Right kidney (tissue), 1 donor: ENCODE measurements around the gene ASMTL.
"Not testable (repeated sequence)": the region's sequence is repeated elsewhere in the genome, so short reads cannot be mapped to it uniquely, and the experiment has no call there.

Source experiments
- DNase-seq: peaks from one replicate; pipeline ENCODE4 v3.0.0-alpha.2; 2016

ASMTL gene

DNA sequence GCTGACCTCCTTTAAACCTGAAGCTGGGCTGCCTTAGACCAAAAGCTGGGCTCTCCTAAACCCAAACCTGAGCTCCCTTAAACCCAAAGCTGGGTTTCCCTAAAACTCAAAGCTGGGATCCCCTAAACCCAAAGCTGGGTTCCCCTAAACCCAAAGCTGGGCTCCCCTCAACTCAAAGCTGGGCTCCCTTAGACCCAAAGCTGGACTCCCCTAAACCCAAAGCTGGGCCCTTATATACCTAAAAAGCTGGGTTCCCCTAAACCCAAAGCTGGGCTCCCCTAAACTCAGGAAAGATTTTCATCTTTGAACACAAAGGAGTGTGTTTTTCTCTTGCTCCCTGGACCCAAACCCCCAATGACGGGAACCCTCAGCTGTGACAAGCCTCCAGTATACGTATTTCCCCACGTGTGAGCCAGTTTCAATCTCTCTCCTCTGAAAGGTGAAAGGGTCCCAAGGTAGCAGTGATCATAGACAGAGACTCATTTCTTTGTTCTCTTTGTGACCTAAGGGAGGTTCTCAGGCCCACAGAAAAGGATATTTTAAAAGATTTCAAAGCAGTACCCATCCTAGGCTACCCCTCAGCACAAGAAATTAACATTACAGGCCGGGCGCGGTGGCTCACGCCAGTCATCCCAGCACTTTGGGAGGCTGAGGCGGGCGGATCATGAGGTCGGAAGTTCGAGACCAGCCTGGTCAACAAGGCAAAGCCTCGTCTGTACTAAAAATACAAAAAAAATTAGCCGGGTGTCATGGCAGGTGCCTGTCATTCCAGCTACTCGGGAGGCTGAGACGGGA, 31.3 kb upstream of the ASMTL start:
- DNase-seq, result no peak

DNA sequence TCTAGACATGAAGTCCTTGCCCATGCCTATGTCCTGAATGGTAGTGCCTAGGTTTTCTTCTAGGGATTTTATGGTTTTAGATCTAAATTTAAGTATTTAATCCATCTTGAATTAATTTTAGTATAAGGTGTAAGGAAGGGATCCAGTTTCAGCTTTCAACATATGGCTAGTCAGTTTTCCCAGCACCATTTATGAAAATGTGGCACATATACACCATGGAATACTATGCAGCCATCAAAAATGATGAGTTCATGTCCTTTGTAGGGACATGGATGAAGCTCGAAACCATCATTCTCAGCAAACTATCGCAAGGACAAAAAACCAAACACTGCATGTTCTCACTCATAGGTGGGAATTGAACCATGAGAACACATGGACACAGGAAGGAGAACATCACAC, 29.8 kb upstream of the ASMTL start:
- DNase-seq, result not testable (repeated sequence)

DNA sequence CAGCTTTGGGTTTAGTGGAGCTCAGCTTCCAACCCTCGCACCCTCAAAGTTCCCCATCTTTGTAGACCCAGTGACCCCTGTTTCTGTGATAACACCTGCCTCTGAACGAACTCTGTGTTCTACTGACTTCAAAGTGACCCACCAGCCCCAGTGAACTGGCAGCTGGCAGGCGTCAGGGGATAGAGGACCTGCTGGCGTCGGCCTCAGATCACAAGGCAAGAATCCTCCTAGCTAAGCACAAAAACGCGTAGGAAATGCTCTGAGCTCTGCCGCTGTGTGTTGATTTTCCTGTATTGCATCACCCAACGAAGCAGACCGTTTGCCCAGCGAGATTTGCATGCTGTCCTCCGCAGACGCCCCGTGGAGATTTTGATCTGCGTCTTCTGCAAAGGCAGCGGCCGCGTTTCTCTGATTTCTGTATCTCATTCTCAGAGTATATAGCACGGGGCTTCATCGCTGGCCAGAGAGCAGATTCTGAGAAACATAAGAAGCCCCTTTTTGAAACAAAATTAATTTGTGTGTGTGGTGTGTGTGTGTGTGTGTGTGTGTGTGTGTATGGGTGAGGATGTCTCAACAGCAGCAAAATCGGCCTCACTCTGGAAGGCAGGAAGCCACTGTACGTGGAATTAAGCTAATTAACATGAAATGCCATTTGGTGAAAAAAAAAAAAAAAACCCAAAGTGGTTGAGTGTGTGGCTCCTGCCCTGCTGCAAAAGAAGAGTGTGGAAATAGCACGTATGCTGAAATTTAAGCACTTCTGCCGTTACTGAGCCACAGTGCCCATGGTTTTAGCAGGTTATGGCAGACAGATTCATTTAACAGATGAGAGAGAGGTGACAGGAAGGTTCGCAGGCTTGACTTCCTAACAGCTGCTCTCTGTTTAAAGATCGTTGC, 29.2 kb upstream of the ASMTL start:
- DNase-seq, result peak; percentile 45

DNA sequence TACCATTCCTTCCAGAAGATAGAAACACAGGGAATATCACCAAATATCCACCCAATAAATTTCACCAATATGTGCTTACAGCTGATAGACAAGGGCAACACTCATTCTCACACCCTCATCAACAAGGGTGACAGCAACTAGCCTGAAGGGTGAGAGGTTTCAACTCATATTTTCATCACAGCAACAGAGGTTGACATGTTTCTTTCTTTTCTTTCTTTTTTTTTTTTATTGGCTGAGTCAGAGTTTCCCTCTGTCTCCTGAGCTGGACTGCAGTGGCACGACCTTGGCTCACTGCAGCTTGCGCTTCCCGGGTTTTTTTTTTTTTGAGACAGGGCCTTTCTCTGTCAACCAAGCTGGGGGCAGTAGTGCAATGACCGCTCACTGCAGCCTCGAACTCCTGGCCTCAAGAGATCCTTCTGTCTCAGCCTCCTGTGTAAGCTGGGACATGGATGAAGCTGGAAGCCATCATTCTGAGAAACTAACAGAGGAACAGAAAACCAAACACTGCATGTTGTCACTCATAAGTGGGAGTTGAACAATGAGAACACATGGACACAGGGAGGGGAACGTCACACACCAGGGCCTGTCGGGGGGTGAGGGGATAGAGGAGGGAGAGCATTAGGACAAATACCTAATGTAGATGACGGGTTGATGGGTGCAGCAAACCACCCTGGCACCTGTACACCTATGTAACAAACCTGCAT, 27.5 kb upstream of the ASMTL start:
- no peak for DNase-seq

DNA sequence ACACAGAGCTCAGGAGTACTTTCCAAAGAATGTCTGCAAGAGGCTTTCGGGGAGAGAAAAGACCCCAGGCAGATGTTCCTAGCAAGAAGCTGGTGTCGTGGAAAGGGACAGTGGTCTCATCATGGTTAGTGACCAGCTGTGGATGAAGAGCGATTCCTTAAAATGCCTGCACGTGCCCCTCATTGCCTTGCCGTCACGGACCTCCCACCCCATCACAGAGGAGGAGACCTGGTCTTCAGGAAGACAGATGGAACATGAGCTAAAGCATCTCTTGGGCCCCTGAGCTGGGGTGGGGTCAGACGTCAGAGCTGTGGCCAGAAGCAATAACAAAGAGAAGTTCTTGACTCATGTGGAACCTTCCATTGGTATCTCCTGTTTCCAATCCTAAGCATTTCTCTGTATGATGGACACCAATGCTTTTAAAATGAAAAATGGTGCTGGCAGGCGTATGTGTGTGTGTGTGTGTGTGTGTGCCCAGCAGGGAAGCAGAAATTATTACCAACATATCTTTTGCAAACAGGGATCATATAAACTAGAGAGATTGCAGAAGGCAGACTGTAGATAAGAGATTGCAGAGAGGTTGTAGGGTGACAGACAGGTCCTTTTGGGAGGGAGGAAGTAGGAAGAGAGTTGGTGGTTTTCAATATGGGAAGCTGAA, 25.2 kb upstream of the ASMTL start:
- no peak for DNase-seq

DNA sequence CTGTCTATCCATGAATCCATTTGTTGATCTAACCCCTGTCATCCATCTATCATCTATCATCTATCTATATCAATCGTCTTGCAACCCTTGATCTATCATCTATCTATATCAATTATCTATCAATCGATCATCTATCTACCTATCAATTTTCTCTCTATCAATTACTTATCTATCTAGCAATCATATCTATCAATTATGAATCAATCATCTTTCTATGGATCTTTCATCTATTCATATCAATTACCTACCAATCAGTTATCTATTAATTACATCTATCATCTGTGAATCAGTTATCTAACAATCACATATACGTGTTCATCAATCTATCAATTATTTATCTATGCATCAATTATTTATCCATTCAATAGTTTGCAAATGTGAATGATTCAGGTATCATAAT, 24.5 kb upstream of the ASMTL start:
- DNase-seq, result no peak

DNA sequence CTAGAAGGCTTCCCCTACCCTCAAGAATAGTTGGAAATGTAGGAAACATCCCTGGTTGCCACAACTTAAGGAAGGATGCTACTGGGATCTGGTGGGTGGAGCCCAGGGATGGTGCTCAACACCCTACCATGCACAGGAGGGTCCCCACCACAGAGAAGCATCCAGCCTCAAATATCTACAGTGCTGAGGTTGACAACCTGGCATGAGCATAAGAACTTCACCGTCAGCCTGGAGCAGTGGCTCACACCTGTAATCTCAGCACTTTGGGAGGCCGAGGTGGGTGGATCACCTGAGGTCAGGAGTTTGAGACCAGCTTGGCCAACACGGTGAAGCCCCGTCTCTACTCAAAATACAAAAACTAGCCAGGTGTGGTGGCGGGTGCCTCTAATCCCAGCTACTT, 24.0 kb upstream of the ASMTL start:
- no peak for DNase-seq

DNA sequence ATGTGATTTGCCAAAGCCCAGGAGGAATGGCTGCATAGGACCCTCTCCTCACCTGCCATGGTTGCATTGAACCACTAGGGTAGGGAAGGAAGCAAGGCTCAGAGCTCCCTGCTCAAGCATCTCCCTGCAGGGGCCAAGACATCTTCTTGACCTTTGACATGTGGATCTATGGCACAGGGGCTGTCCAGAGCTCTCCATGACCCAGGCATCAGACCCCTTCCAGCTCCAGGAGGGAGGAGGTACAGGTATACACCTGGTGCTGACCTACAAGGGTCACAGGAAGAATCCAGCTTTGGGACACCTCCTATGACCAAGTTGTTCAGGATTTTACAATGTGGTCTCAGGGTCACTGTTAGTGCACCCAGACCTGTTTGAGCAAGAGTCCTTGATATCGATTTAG, 23.2 kb upstream of the ASMTL start:
- no peak for DNase-seq

DNA sequence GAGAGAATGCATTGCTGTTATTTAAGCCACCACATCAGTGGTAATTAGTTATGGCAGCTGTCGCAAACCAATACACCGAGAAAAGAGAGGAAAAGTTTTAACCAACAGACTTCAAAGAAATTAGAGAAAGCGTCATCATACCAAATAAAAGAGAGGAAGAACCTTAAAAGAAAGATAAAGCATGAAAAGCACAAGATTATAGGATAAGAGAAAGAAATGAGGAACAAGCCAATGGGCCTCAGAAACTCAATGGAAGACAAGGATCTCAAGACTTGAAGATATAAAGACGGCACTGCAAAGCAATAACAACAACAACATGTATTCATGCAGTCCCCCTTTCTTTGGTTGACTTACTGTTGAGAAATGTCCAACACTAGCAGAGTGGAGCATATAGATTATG, 22.8 kb upstream of the ASMTL start:
- no peak for DNase-seq

DNA sequence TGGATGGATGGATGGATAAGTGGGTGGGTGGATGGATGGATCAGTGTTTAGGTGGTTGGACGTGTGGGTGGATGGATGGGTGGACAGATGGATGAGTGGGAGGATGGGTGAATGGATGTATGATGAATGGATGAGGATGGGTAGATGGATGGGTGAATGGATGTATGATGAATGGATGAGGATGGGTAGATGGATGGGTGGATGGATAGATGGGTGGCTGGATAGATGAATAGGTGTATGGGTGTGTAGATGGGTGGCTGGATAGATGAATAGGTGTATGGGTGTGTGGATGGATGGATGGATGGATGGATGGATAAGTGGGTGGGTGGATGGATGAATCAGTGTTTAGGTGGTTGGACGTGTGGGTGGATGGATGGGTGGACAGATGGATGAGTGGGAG, 21.9 kb upstream of the ASMTL start:
- DNase-seq, result not testable (repeated sequence)

DNA sequence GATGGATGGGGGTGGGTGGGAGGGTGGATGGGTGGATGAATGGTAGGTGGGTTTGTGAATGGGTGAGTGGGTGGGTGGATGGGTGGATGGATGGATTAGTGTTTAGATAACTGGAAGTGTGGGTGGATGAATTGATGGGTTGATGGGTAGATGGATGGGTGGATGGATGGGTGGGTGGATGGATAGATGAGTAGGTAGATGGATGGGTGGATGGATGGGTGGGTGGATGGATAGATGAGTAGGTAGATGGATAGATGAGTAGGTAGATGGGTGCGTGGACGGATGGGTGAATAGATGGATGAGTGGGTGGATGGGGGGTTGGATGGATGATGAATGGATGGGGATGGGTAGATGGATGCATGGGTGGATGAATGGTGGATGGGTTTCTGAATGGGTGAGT, 20.3 kb upstream of the ASMTL start:
- no peak for DNase-seq

DNA sequence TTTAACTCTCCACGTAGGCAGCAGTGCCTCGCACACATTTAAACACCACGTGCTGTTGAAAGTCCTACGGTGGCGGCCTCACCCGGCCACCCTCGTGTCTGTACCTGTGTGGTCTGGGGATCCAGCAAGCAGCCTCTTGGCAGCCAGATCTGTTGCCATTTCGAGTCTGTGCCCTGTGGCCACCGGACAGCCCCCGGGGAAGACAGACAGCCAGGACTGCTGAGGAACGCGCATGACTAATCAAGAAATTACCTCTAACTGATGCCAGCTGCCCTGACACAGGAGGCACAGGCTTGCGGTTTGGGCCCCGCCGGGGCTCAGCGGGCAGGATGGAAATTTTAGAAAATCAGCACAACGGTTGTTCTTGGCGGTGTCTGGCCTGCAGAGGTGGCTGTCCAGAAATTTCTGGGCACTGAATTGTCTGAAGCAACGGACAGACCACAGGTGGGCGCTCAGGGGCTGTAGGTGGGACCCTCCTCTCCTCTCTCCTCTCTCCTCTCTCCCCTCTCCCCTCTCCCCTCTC, 15.6 kb upstream of the ASMTL start:
- no peak for DNase-seq

DNA sequence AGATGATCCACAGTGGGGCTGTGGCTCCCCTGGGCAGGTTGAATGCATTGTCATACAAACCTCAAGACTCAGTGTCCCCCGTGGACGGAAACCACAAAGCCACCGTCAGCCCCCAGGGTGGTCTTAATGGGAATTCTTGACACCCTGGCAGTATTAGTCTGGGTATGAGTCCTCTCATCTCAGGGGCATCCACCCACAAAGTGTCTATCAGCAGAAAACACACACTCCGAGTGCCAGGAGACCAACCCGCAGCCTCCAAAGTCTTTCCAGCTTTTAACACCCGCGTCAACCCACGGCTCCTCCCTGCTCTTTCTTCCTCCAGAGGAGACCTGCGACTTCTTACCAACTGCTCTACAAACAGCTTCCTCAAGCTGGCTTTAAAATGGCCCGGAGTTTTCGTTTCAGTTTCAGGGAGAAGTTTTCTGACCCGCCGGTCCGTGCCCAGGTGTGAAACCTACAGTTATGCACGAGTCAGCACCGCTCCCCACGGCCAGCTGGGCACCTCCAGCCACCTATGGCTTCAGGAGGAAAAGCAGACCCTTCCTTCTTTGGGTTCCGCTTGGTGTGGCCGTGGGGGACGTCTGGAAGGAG, 14.4 kb upstream of the ASMTL start:
- no peak for DNase-seq

DNA sequence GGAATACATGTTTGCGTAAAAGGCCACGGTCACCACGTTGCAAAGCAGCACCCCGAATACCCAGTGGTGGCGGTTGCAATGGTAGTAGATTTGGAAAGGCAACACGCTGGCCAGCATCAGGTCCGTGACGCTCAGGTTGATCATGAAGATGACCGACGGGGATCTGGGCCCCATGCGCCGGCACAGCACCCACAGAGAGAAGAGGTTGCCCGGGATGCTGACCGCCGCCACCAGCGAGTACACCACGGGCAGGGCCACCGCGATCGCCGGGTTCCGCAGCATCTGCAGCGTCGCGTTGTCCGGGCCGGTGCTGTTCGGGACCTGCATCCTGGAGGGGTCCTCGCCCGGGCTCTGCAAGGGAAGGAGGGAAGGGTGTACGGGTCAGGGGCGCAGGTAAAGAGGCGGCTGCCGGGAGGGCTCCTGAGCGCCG, 13.5 kb upstream of the ASMTL start:
- DNase-seq, result no peak

DNA sequence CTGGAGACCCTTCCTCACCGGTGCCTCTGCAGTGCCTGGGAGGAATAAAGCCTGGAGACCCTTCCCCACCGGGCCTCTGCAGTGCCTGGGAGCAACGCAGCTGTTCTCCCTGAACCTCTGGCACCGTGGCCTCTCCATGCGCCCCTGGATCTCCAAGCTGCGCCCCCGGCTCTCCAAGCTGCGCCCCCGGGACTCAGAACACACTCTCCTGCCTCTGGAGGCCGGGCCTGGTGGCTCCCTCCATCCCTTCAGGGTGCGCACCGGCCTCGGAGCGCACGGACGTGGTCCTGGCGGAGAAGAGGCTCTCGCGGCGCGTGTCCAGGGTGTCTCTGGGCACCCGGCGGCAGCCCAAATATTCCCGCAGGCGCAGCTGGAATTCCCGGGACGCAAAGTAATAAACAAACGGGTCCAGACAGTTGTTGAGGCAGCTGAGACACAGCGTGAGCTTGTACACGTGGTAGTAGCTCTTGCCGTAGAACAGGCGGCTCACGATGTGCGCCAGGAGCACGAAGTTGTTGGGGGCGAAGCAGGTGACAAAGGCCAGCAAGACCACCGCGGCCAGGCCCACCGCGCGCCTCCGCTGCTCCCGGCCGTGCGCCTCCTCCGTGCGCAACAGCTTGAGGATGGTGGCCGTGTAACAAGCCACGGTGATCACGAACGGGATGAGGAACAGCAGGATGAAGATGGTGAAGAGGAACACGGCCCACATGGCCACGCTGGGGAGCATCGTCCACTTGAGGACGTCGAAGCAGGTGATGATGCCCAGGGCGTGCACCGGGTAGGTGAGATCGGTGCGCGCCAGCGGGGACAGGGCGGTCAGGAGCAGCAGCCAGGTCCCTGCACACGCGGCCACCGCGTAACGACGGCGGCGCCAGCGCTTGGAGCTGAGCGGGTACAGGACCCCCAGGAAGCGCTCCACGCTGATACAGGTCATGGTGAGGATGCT, 12.8 kb upstream of the ASMTL start:
- peak; percentile 21 for DNase-seq

DNA sequence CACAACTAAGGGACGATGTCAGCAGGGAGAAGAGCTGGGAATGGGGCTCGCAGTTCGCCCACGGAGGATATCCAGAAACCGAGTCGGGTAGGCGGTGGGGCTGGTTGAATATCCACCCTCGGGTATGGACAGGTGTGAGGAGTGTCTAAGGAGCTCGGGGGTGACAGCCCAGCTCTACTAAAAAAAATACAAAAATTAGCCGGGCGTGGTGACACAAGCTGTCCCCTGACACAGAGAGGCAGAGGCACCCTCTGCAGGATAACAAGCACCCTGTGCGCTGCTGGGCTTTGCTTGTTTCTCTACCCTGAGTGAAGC, 12.2 kb upstream of the ASMTL start:
- DNase-seq, result no peak

DNA sequence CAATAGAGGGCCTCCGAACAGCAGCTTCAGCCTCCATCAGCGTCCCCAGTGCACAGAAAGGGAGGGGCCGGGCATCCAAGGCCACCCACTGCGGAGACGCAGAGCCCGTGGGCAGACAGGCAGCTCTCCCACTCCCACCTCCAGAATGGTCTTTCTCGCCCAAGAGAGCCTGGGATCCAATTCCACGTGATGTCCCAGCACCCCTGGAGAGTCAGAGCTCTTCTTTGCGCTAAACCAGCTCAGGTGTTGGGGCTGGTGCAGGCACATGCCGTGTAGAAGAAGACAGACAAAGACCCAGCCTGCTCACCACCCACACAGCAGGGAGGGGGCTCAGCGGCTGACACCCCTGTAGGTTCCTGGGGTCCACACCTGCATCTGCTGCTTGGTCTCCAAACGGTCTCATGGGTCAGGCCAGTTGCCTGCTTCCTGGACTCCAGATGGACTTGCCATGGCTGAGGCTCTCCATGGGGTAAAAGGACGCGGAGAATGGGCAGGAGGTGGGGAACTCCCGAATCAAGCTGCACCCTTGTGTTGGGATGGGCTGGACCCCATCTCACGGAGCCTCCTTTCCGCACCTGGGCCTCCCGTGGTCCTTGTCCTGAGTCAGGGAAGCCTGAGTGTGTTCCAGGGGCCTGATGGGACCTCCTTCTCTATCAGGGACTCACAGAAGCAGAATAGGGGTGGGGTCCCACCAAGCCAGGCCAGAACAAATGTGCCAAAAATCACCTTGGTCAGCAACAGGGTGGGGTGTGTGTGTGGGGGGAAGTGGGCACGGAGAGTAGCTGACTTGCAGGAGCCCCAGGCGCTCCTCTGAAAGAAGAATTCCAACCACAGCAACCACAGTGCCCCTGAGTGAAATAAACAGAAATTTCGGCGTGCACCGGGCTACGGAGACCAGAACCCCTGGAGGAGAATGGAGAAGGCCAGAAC, 11.6 kb upstream of the ASMTL start:
- no peak for DNase-seq

DNA sequence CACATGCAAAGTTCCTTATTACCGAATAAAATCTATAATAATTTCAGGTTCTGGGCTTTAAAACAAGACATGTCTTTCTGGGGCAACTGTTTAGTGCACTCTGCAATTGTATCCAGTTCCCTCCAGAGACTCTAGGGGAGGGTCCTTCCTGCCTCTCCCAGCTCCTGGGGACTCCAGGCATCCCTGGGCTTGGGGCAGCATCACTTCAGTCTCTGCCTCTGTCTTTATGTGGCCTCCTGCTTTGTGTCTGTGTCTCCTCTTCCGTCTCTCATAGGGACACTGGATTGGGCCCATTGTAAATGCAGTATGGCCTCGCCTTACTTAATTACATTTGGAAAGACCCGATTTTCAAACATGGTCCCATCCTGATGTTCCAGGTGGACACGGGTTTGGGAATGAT, 10.9 kb upstream of the ASMTL start:
- no peak for DNase-seq

DNA sequence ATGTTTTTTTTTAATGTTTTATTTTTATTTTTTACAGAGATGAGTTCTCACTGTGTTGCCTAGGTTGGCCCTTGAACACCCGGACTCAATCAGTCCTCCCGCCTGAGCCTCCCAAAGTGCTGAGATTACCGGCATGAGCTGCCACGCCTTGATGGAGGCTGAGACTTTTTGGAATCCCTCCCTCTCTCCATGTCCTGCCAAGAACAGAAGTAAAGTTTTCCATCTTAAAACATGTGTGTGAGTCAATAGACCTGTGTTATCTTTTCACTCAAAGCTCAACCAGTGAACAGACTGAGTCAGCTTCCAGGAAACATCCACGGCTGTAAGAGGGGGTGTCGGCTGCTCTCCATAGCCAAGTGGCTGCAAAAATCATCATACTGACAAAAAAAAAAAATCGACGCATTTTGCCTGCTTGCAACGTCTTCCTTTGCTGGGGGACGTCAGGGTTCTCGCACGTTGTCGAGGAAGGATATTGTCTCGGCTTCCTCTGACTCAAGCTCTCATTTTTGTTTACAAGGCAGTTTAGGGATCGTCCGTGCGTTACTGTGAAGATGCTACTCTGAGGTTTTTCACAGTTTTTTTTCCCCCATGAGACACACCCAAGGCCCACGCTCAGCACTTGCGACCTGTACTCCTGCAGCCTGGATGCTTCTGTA, 10.0 kb upstream of the ASMTL start:
- DNase-seq, result no peak
